OCI-LY3 (cell line): ENCODE data around the gene EN1.

Experiments used
- EZH2phosphoT487 ChIP-seq: fragments of 200-600 bp; shearing (Covaris generic); IDR thresholded peaks from 2 replicates; pipeline ENCODE4 v1.6.1; 2018; ENCODE audit warnings: antibody characterized with exemption, mixed run types, low read depth
- TF ChIP-seq, protein P1 (sequence below): fragments of 200-600, 300-600 bp; sonication (generic); IDR thresholded peaks from 2 replicates; pipeline ENCODE4 v1.5.1; 2014; ENCODE audit warnings: antibody characterized with exemption, low read length, low read depth

DNA sequence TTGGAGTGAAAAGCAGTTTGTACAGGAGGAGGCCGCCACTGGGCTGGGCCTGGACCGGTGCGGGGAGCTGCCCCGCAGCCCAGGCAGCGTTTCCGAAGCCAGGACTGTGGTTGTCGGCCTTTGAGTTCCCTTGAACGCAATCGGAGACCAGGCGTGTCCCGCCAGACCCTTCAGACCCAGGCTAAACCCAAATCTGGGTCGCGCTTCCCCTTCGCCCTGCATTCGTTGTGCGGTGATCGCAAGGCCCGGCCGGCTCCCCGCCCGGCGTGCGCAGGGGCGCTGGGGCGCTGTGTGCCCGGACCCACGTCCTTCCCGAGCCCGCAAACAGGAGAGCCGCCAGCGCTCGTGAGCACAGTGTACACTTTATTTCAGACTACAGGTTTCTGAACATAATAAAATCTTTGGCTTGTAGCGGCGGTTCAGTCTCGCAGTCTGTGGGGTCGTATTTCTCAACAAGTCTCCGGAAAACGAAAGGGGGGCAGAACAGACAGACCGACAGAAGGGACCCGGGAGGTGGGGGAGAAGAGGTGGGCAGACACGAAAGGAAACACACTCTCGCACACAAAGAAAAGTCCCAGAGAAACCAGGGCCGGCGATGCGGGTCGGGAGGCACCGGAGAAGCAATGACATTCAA lies 5.5 kb downstream of the EN1 start:
- TF ChIP-seq, protein P1, sequence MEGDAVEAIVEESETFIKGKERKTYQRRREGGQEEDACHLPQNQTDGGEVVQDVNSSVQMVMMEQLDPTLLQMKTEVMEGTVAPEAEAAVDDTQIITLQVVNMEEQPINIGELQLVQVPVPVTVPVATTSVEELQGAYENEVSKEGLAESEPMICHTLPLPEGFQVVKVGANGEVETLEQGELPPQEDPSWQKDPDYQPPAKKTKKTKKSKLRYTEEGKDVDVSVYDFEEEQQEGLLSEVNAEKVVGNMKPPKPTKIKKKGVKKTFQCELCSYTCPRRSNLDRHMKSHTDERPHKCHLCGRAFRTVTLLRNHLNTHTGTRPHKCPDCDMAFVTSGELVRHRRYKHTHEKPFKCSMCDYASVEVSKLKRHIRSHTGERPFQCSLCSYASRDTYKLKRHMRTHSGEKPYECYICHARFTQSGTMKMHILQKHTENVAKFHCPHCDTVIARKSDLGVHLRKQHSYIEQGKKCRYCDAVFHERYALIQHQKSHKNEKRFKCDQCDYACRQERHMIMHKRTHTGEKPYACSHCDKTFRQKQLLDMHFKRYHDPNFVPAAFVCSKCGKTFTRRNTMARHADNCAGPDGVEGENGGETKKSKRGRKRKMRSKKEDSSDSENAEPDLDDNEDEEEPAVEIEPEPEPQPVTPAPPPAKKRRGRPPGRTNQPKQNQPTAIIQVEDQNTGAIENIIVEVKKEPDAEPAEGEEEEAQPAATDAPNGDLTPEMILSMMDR = no peak
- no peak for TF ChIP-seq EZH2phosphoT487
